HG03064 (cell line): ENCODE results near the gene SLC24A4.

Experiments
- ATAC-seq: cut with Tn5 transposase; IDR thresholded peaks from one replicate; pipeline ENCODE4 v1.9.1; 2021; ENCODE audit warnings: low read depth; ENCODE audit not compliant: unreplicated experiment

The SLC24A4 gene

GRCh38 chr14:92315050-92315805 lies 7.7 kb upstream of the SLC24A4 start:
- no peak for ATAC-seq

GRCh38 chr14:92316176-92316575 lies 6.8 kb upstream of the SLC24A4 start:
- no peak for ATAC-seq

GRCh38 chr14:92316937-92317336 lies 6.0 kb upstream of the SLC24A4 start:
- no peak for ATAC-seq

- no peak for ATAC-seq
Observed at GRCh38 chr14:92317511-92317910, 5.5 kb upstream of the SLC24A4 start.

- no peak for ATAC-seq
Observed at GRCh38 chr14:92321701-92322100, 1.3 kb upstream of the SLC24A4 start.

- no peak for ATAC-seq
Observed at GRCh38 chr14:92322516-92322915, 449 bp upstream of the SLC24A4 start.

- ATAC-seq: no peak
Observed at GRCh38 chr14:92323916-92324818, 1.2 kb downstream of the SLC24A4 start.

GRCh38 chr14:92325835-92326234 lies 2.9 kb downstream of the SLC24A4 start:
- ATAC-seq: no peak

- no peak for ATAC-seq
Observed at GRCh38 chr14:92328664-92329255, 5.8 kb downstream of the SLC24A4 start.

- no peak for ATAC-seq
Observed at GRCh38 chr14:92334050-92334449, 11.1 kb downstream of the SLC24A4 start.

- ATAC-seq: no peak
Observed at GRCh38 chr14:92336363-92336762, 13.4 kb downstream of the SLC24A4 start.

- no peak for ATAC-seq
Observed at GRCh38 chr14:92339426-92339825, 16.5 kb downstream of the SLC24A4 start.

- ATAC-seq: no peak
Observed at GRCh38 chr14:92340071-92340470, 17.1 kb downstream of the SLC24A4 start.

- ATAC-seq: no peak
Observed at GRCh38 chr14:92340931-92341330, 18.0 kb downstream of the SLC24A4 start.

GRCh38 chr14:92341791-92342190 lies 18.8 kb downstream of the SLC24A4 start:
- ATAC-seq: no peak

- no peak for ATAC-seq
Observed at GRCh38 chr14:92348154-92348553, 25.2 kb downstream of the SLC24A4 start.

GRCh38 chr14:92351750-92352149 lies 28.8 kb downstream of the SLC24A4 start:
- ATAC-seq: no peak

- no peak for ATAC-seq
Observed at GRCh38 chr14:92352158-92352985, 29.4 kb downstream of the SLC24A4 start.

- ATAC-seq: no peak
Observed at GRCh38 chr14:92353447-92353846, 30.5 kb downstream of the SLC24A4 start.

- ATAC-seq: no peak
Observed at GRCh38 chr14:92356677-92357076, 33.7 kb downstream of the SLC24A4 start.
